ENCODE data around the gene UBA5.

The UBA5 gene

GRCh38 chr3:132660811-132661070, 612 bp downstream of the UBA5 start:
- TF ChIP-seq EZH2 (IDR thresholded peaks at IDR 0.05; ENCODE audit: borderline replicate concordance, low read length) (no peak), CTCF (IDR thresholded peaks at IDR 0.05; ENCODE audit: low read length) (no peak)
- Histone ChIP-seq H3K27me3 (ENCODE audit: insufficient read depth, low read length) (no peaks in the 10 kb centered on the region), H3K36me3 (ENCODE audit: insufficient read depth, low read length) (peaks cover under 1% of the 10 kb centered on the region; the same call in 1 of the 2 replicates), H2AFZ (ENCODE audit: low read length) (0 out of 2 replicates have a peak overlapping the region, but pooled peaks have one; percentile 0), H3K9me2 (ENCODE audit: low read depth, low read length) (no peaks in the 10 kb centered on the region), H3K79me2 (ENCODE audit: insufficient read depth, low read length) (peaks cover 40% of the 10 kb centered on the region), H3K9me3 (ENCODE audit: low read length) (no peaks in the 10 kb centered on the region), H3K4me1 (ENCODE audit: insufficient read depth, low read length, severe bottlenecking) (peaks cover 35% of the 10 kb centered on the region), H3K4me2 (ENCODE audit: low read length) (peak overlapping the region; percentile 91), H3K9ac (ENCODE audit: low read length) (peak overlapping the region; percentile 83), H3F3A (ENCODE audit: insufficient read depth, low read length) (no peaks in the 10 kb centered on the region), H4K20me1 (ENCODE audit: insufficient read depth, low read length) (no peaks in the 10 kb centered on the region), H3K27ac (ENCODE audit: low read depth, low read length, poor library complexity, severe bottlenecking) (peak overlapping the region; percentile 56), H3K4me3 (ENCODE audit: low read depth, low read length, poor library complexity, severe bottlenecking) (peak overlapping the region; percentile 80)

- no peak overlapping the region for H2AFZ ChIP-seq (ENCODE audit: low read length)
- no peaks in the 10 kb centered on the region for H3K9me3 ChIP-seq (ENCODE audit: low read length)
- H3K27me3 ChIP-seq (ENCODE audit: insufficient read depth, low read length): no peaks in the 10 kb centered on the region
- H3K9me2 ChIP-seq (ENCODE audit: low read depth, low read length): no peaks in the 10 kb centered on the region
- H3K79me2 ChIP-seq (ENCODE audit: insufficient read depth, low read length): peaks cover 40% of the 10 kb centered on the region
- H3K4me2 ChIP-seq (ENCODE audit: low read length): peak overlapping the region; percentile 91
- no peaks in the 10 kb centered on the region for H3F3A ChIP-seq (ENCODE audit: insufficient read depth, low read length)
- TF ChIP-seq CTCF (IDR thresholded peaks at IDR 0.05; ENCODE audit: low read length) (no peak), EZH2 (IDR thresholded peaks at IDR 0.05; ENCODE audit: borderline replicate concordance, low read length) (no peak)
- peak overlapping the region; percentile 83 for H3K9ac ChIP-seq (ENCODE audit: low read length)
- H4K20me1 ChIP-seq (ENCODE audit: insufficient read depth, low read length): no peaks in the 10 kb centered on the region
- peak overlapping the region; percentile 80 for H3K4me3 ChIP-seq (ENCODE audit: low read depth, low read length, poor library complexity, severe bottlenecking)
- peak overlapping the region; percentile 56 for H3K27ac ChIP-seq (ENCODE audit: low read depth, low read length, poor library complexity, severe bottlenecking)
- peaks cover 35% of the 10 kb centered on the region for H3K4me1 ChIP-seq (ENCODE audit: insufficient read depth, low read length, severe bottlenecking)
- H3K36me3 ChIP-seq (ENCODE audit: insufficient read depth, low read length): peaks cover 4% of the 10 kb centered on the region; the same call in 1 of the 2 replicates
Observed at GRCh38 chr3:132661101-132661500, 972 bp downstream of the UBA5 start.

- H3K4me3 ChIP-seq (ENCODE audit: low read depth, low read length, poor library complexity, severe bottlenecking): peak overlapping the region; percentile 80
Observed at GRCh38 chr3:132662212-132662611, 2.1 kb downstream of the UBA5 start.

More at GRCh38 chr3:132662212-132662611, 2.1 kb downstream of the UBA5 start:
- H3K27me3 ChIP-seq (ENCODE audit: insufficient read depth, low read length): no peaks in the 10 kb centered on the region
- no peak overlapping the region for H2AFZ ChIP-seq (ENCODE audit: low read length)
- no peaks in the 10 kb centered on the region for H3K9me2 ChIP-seq (ENCODE audit: low read depth, low read length)
- peak overlapping the region; percentile 91 for H3K4me2 ChIP-seq (ENCODE audit: low read length)
- H3F3A ChIP-seq (ENCODE audit: insufficient read depth, low read length): no peaks in the 10 kb centered on the region
- no peaks in the 10 kb centered on the region for H3K9me3 ChIP-seq (ENCODE audit: low read length)
- H3K4me1 ChIP-seq (ENCODE audit: insufficient read depth, low read length, severe bottlenecking): peaks cover 35% of the 10 kb centered on the region
- peaks cover 40% of the 10 kb centered on the region for H3K79me2 ChIP-seq (ENCODE audit: insufficient read depth, low read length)
- peak overlapping the region; percentile 83; the same call in 1 of the 2 replicates for H3K9ac ChIP-seq (ENCODE audit: low read length)
- H3K36me3 ChIP-seq (ENCODE audit: insufficient read depth, low read length): peaks cover 15% of the 10 kb centered on the region; the same call in 1 of the 2 replicates
- no peak overlapping the region for H3K27ac ChIP-seq (ENCODE audit: low read depth, low read length, poor library complexity, severe bottlenecking)
- H4K20me1 ChIP-seq (ENCODE audit: insufficient read depth, low read length): no peaks in the 10 kb centered on the region
- TF ChIP-seq CTCF (IDR thresholded peaks at IDR 0.05; ENCODE audit: low read length) (no peak), EZH2 (IDR thresholded peaks at IDR 0.05; ENCODE audit: borderline replicate concordance, low read length) (no peak)
